C4-2B (cell line): ENCODE results near the gene PLPP2.

ENCODE experiments used
- H3K27ac ChIP-seq: fragments of 450-650 bp; 2 replicates; pipeline ENCODE4 v1.5.1; 2017
- CTCF ChIP-seq: fragments of 450-650 bp; conservative IDR thresholded peaks from 2 replicates; pipeline ENCODE4 v1.5.1; 2017; ENCODE audit warnings: mild to moderate bottlenecking
- ZFX ChIP-seq: fragments of 450-650 bp; IDR thresholded peaks from 2 replicates; pipeline ENCODE4 v1.6.1; 2017

The PLPP2 gene

DNA sequence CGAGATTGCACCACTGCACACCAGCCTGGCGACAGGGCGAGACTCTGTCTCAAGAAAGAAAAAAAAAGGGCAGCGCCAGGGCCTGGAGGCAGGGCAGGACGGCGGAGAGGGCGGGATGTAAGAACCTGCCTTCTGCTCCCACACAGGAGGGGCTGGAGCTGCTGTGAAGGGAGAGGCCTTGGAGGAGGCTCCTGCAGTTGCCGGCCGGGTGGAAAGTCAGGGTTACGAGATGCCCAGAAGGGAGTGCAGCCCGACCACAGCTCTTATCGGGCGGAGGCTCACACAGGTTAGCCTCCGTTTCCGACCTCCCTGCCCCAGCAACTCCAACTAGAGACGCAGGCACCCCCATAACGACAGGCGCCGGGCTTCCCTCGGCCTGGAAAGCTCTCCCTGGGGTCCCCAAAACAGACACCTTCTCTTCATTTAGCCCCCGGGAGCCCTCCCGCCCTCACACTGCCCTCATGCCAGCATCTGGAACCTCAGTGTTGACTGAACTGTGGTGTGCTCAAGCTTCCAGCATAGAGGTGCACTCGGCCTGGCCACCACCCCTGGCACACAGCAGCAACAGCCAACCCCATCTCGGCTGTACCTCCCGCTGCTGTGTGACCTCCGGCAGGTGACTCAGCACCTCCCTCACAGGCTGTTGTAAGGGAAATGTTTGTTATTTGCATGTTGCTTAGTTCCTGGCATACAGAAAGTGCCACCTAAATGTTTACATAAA lies 1.4 kb downstream of the PLPP2 start:
- TF ChIP-seq ZFX, result no peak
- TF ChIP-seq CTCF, result no peak
- peak overlapping the region; percentile 56 for H3K27ac ChIP-seq

- no peak overlapping the region for H3K27ac ChIP-seq
- TF ChIP-seq ZFX (no peak), CTCF (no peak)
These were observed 2.3 kb downstream of the PLPP2 start for GRCh38 chr19:288911-289310.

DNA sequence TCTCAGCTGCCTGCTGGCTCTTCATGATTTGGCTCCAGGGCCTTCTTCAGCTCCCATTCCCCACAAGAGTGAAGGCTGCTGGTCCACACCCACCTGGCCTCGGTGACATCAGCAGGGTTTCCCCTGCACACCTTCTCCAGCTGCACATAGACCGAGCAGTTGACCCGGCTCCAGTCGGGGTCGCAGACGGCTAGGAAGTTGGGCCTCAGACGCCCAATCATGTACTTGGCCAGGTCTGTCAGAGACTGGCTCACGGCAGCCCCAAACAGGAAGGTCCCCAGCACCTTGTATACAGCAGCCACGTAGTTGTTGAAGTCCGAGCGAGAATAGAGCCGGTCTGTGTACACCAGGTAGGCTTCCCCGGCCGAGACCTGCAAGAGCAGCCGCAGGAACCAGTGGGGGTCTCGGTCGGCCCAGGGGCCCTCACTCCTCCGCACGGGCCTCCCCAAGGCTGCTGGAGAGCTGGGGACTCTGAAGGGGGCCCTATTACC lies 3.8 kb downstream of the PLPP2 start:
- TF ChIP-seq ZFX (no peak), CTCF (no peak)

GRCh38 chr19:283395-283794 lies 7.8 kb downstream of the PLPP2 start:
- no peak for TF ChIP-seq ZFX
- TF ChIP-seq CTCF, result no peak
- H3K27ac ChIP-seq, result no peak overlapping the region

More for the DNA sequence above, 3.8 kb downstream of the PLPP2 start:
- H3K27ac ChIP-seq, result no peak overlapping the region

- H3K27ac ChIP-seq, result no peak overlapping the region
- TF ChIP-seq ZFX (no peak), CTCF (no peak)
These were observed 8.7 kb downstream of the PLPP2 start for GRCh38 chr19:282501-282900.

- no peak overlapping the region for H3K27ac ChIP-seq
- no peak for TF ChIP-seq ZFX
- TF ChIP-seq CTCF, result no peak
These were observed 9.2 kb downstream of the PLPP2 start for GRCh38 chr19:281992-282391.

GRCh38 chr19:281156-281853 lies 9.9 kb downstream of the PLPP2 start:
- TF ChIP-seq ZFX (no peak), CTCF (no peak)
- H3K27ac ChIP-seq, result no peak overlapping the region
